HCT116 (cell line): ENCODE measurements around the gene RNU5D-1. TPM values are rescaled to one million over a fixed set of nuclear protein-coding genes. Genes with fewer than 3 reads are reported as not detected.

Source experiments
- ATAC-seq: fragments of 200-7000 bp; cut with Tn5 transposase; 2 replicates; pipeline ENCODE4 v1.9.1; 2020; ENCODE audit warnings: mild to moderate bottlenecking, moderate library complexity
- BruUV-seq: library from RNA; stranded (reverse); fragments of 400-500 nt; replicated peaks from 2 replicates; lab custom pipeline; 2021; lab: Mats Ljungman, UMichigan
- CTCF ChIA-PET: fragments of 300-600 bp; sonication (Branson Sonifier 250); formaldehyde crosslinking; loops from one replicate; lab custom pipeline; 2021; ENCODE audit warnings: antibody characterized with exemption; lab: Charles Lee
- POLR2A ChIA-PET: fragments of 300-600, 350-600 bp; sonication (Branson Sonifier 250); formaldehyde crosslinking; loops from one replicate; lab custom pipeline; 2021; ENCODE audit warnings: antibody characterized with exemption; lab: Charles Lee
- RAD21 ChIA-PET, 2 experiments: fragments of 300-600 bp; sonication (Branson Sonifier 250); formaldehyde crosslinking; loops; one replicate each; lab custom pipeline; 2023; ENCODE audit warnings: low total read pairs in 2 of 2; ENCODE audit not compliant: uncharacterized antibody in 2 of 2, unreplicated experiment in 2 of 2, low non-redundant PET in 1 of 2; lab: Charles Lee
- DNase-seq: peaks from one replicate; pipeline ENCODE4 v3.0.0-alpha.2; 2010; ENCODE audit warnings: low read depth, low spot score
- H2AFZ ChIP-seq: fragments of 200-600 bp; shearing (Covaris generic), sonication (generic); 2 replicates; pipeline ENCODE4 v1.6.1; 2017; ENCODE audit warnings: low read depth, mixed run types, mixed read lengths, antibody characterized with exemption, low read length; ENCODE audit not compliant: poor library complexity, severe bottlenecking
- H3K27ac ChIP-seq: 2 replicates; pipeline ENCODE4 v1.5.1; 2012; ENCODE audit warnings: low read depth, low read length
- H3K27me3 ChIP-seq: fragments of 200-600 bp; sonication (generic); 2 replicates; pipeline ENCODE4 v1.6.1; 2016; ENCODE audit warnings: mixed run types, low read length, mixed read lengths; ENCODE audit not compliant: insufficient read depth
- H3K36me3 ChIP-seq, 2 experiments: fragments of 200-500 bp in 1 of 2; fragments of 200-600 bp in 1 of 2; sonication (Bioruptor generic) in 1 of 2; sonication (generic) in 1 of 2; 2 replicates each; pipeline versions ENCODE4 v1.5.1 to v1.6.1; 2014 to 2016; ENCODE audit warnings: low read length in 2 of 2, inconsistent platforms in 1 of 2, mixed read lengths in 1 of 2, mixed run types in 1 of 2; ENCODE audit not compliant: insufficient read depth in 2 of 2, control insufficient read depth in 1 of 2
- H3K4me1 ChIP-seq, 2 experiments: fragments of 200-600 bp in 1 of 2; sonication (generic) in 1 of 2; 2 replicates each; pipeline versions ENCODE4 v1.5.1 to v1.6.1; 2012 to 2017; ENCODE audit warnings: low read length in 2 of 2, inconsistent platforms in 1 of 2, mild to moderate bottlenecking in 1 of 2, mixed read lengths in 1 of 2, mixed run types in 1 of 2, moderate library complexity in 1 of 2; ENCODE audit not compliant: insufficient read depth in 2 of 2, control insufficient read depth in 1 of 2
- H3K4me2 ChIP-seq: fragments of 200-600 bp; sonication (generic); 2 replicates; pipeline ENCODE4 v1.6.1; 2017; ENCODE audit warnings: mixed run types, low read length, mixed read lengths
- H3K4me3 ChIP-seq, 2 experiments: fragments of 200-600 bp in 1 of 2; sonication (generic) in 1 of 2; replicated peaks in 1 of 2; 2 replicates each; pipeline ENCODE4 v1.5.1; 2011 to 2016; ENCODE audit warnings: low read length in 2 of 2, control low read depth in 1 of 2, low read depth in 1 of 2, mild to moderate bottlenecking in 1 of 2, mixed read lengths in 1 of 2, mixed run types in 1 of 2
- H3K79me2 ChIP-seq: fragments of 200-600 bp; sonication (generic); 2 replicates; pipeline ENCODE4 v1.6.1; 2017; ENCODE audit warnings: mild to moderate bottlenecking, mixed run types, low read length, moderate library complexity, mixed read lengths; ENCODE audit not compliant: insufficient read depth
- H3K9ac ChIP-seq: fragments of 200-600 bp; sonication (generic); 2 replicates; pipeline ENCODE4 v1.6.1; 2016; ENCODE audit warnings: low read length, mixed read lengths
- H3K9me2 ChIP-seq: fragments of 200-600 bp; sonication (generic), shearing (Covaris generic); 2 replicates; pipeline ENCODE4 v1.6.1; 2017; ENCODE audit warnings: mixed run types, mild to moderate bottlenecking, moderate library complexity; ENCODE audit not compliant: insufficient read depth
- H3K9me3 ChIP-seq, 2 experiments: fragments of 200-500 bp in 1 of 2; fragments of 200-600 bp in 1 of 2; sonication (Bioruptor generic) in 1 of 2; sonication (generic) in 1 of 2; 2 replicates each; pipeline ENCODE4 v1.6.1; 2014 to 2017; ENCODE audit warnings: low read length in 2 of 2, mixed read lengths in 2 of 2, inconsistent platforms in 1 of 2, low read depth in 1 of 2, mild to moderate bottlenecking in 1 of 2, mixed run types in 1 of 2, moderate library complexity in 1 of 2; ENCODE audit not compliant: control insufficient read depth in 1 of 2, insufficient read depth in 1 of 2
- H4K20me1 ChIP-seq: fragments of 200-600 bp; sonication (generic), shearing (Covaris generic); 2 replicates; pipeline ENCODE4 v1.6.1; 2017; ENCODE audit warnings: mixed run types, mild to moderate bottlenecking, moderate library complexity; ENCODE audit not compliant: insufficient read depth
- CEBPB ChIP-seq: IDR thresholded peaks from 2 replicates; pipeline ENCODE4 v1.6.1; 2012; ENCODE audit warnings: low read depth
- CTCF ChIP-seq, 3 experiments: fragments of 200-600 bp in 1 of 3; sonication (generic) in 1 of 3; IDR thresholded peaks in 2 of 3; conservative IDR thresholded peaks in 1 of 3; 2 replicates each; pipeline ENCODE4 v1.5.1; 2012 to 2017; ENCODE audit warnings: low read depth in 2 of 3, low read length in 2 of 3, antibody characterized with exemption in 1 of 3, borderline replicate concordance in 1 of 3, control low read depth in 1 of 3, mild to moderate bottlenecking in 1 of 3, mixed read lengths in 1 of 3, mixed run types in 1 of 3, moderate library complexity in 1 of 3; ENCODE audit not compliant: insufficient read depth in 1 of 3
- EGR1 ChIP-seq: IDR thresholded peaks from 2 replicates; pipeline ENCODE4 v1.6.1; 2012; ENCODE audit warnings: low read depth
- ELF1 ChIP-seq: IDR thresholded peaks from 2 replicates; pipeline ENCODE4 v1.6.1; 2012; ENCODE audit warnings: low read depth, borderline replicate concordance
- EZH2 ChIP-seq: fragments of 200-600 bp; sonication (generic); IDR thresholded peaks from 2 replicates; pipeline ENCODE4 v1.6.1; 2017; ENCODE audit warnings: antibody characterized with exemption, mixed run types
- EZH2phosphoT487 ChIP-seq: fragments of 200-600 bp; IDR thresholded peaks from 2 replicates; pipeline ENCODE4 v1.6.1; 2018; ENCODE audit warnings: antibody characterized with exemption, borderline replicate concordance
- FOSL1 ChIP-seq: IDR thresholded peaks from 2 replicates; pipeline ENCODE4 v1.6.1; 2012; ENCODE audit warnings: low read depth
- JUND ChIP-seq: IDR thresholded peaks from 2 replicates; pipeline ENCODE4 v1.6.1; 2012
- MAX ChIP-seq: IDR thresholded peaks from 2 replicates; pipeline ENCODE4 v1.6.1; 2012
- POLR2A ChIP-seq: IDR thresholded peaks from 2 replicates; pipeline ENCODE4 v1.7.0; 2011; ENCODE audit warnings: borderline replicate concordance; ENCODE audit not compliant: insufficient read depth, insufficient read length; ENCODE audit errors: extremely low read depth
- RAD21 ChIP-seq: IDR thresholded peaks from 2 replicates; pipeline ENCODE4 v1.6.1; 2012; ENCODE audit warnings: low read depth, mild to moderate bottlenecking
- REST ChIP-seq: IDR thresholded peaks from 2 replicates; pipeline ENCODE4 v1.6.1; 2012; ENCODE audit warnings: low read depth
- SP1 ChIP-seq: IDR thresholded peaks from 2 replicates; pipeline ENCODE4 v1.6.1; 2012; ENCODE audit warnings: low read depth
- YY1 ChIP-seq: IDR thresholded peaks from 2 replicates; pipeline ENCODE4 v1.6.1; 2011; ENCODE audit warnings: low read length, low read depth, moderate library complexity, mild to moderate bottlenecking; ENCODE audit not compliant: insufficient replicate concordance; ENCODE audit errors: extremely low read depth
- ZFX ChIP-seq: fragments of 450-650 bp; IDR thresholded peaks from 2 replicates; pipeline ENCODE4 v1.6.1; 2017
- intact Hi-C: fragments of 100-400 bp; cut with micrococcal nuclease; formaldehyde crosslinking; loops from 2 replicates; pipeline ENCODE4 v1.10.0; 2022
- total RNA-seq: library from RNA; stranded (reverse); gene quantifications from one replicate; pipeline ENCODE4 v1.2.1, GENCODE V29; 2021; ENCODE audit not compliant: unreplicated experiment

RNU5D-1 gene
- total RNA-seq, 1 experiment from 2014 or later = not detected

DNA sequence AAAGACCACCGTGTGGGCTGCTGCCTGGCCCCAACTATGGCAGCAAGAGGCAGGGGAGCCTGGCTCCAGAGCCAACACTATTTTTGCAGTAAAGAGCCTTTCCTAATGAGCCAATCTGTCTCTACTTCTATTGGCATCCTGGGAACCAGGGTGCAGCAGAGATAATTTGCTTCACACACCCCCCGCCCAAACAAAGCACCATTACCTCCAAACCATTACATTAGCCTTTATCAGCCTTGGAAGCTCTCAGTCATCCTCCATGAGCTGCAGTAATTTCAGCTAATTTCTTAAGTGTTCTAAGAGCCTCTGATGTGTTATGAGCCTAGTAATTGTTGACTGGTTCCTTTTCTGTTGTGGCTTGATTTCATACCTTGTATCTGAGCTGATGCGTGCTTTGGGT, 34.9 kb downstream of the RNU5D-1 start:
- Histone ChIP-seq H3K27me3 (no peaks in the 10 kb centered on the region), H4K20me1 (no peaks in the 10 kb centered on the region), H3K4me1 (peaks cover 3 to 28% of the 10 kb centered on the region in 2 experiments; a peak in 3 of 4 replicates), H3K79me2 (no peaks in the 10 kb centered on the region), H3K4me3 (no peak overlapping the region), H3K9me2 (no peaks in the 10 kb centered on the region), H3K36me3 (no peaks in the 10 kb centered on the region), H3K9ac (no peak overlapping the region), H3K27ac (no peak overlapping the region), H3K4me2 (no peak overlapping the region), H3K9me3 (no peaks in the 10 kb centered on the region), H2AFZ (no peak overlapping the region)
- intact Hi-C loops = no loop called here
- DNase-seq = no peak
- BruUV-seq = no TSS peak
- ChIA-PET RAD21 (no interaction called here), POLR2A (interaction anchor here (1.8 to 6.5 kb wide), 2 partner anchors 22 to 25 kb away, joined by 4 to 39 read pairs; partner anchors contain the start of genes ARMH1 and TMEM53), CTCF (interaction anchor here (1.1 to 1.4 kb wide), 3 partner anchors 11 to 41 kb away, joined by 3 read pairs; partner anchors contain the start of genes ARMH1 and TMEM53)
- no peak for ATAC-seq
- TF ChIP-seq POLR2A = no peak
- no peak for TF ChIP-seq ELF1
- TF ChIP-seq MAX = no peak
- no peak for TF ChIP-seq YY1
- no peak for TF ChIP-seq FOSL1
- TF ChIP-seq ZFX = no peak
- TF ChIP-seq JUND = no peak
- no peak for TF ChIP-seq EGR1
- no peak for TF ChIP-seq EZH2phosphoT487
- TF ChIP-seq SP1 = no peak
- TF ChIP-seq CEBPB = no peak

DNA sequence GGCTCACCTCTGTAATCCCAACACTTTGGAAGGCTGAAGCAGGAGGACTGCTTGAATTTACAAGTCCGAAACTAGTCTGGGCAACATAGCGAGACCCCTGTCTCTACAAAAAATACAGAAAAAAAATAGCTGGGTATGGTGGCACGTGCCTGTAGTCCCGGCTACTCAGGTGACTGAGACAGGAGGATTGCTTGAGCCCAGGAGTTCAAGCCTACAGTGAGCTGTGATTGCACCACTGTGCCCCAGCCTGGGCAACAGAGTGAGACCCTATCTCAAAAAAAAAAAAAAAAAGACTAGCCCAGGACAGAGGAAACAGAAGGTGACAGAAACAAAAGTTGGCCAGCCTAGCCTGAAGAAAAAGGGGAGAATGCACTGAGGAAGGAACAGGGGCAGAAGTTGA, 35.3 kb downstream of the RNU5D-1 start:
- Histone ChIP-seq H3K27ac (no peak overlapping the region), H3K4me1 (peaks cover 7 to 28% of the 10 kb centered on the region in 2 experiments), H3K9ac (no peak overlapping the region), H3K4me2 (no peak overlapping the region), H2AFZ (no peak overlapping the region), H4K20me1 (no peaks in the 10 kb centered on the region), H3K9me3 (no peaks in the 10 kb centered on the region), H3K36me3 (no peaks in the 10 kb centered on the region), H3K79me2 (no peaks in the 10 kb centered on the region), H3K4me3 (no peak overlapping the region), H3K27me3 (no peaks in the 10 kb centered on the region), H3K9me2 (no peaks in the 10 kb centered on the region)
- RAD21 ChIA-PET = no interaction called here
- CTCF ChIA-PET = interaction anchor here (1.3 kb wide), 1 partner anchor 12 kb away, joined by 3 read pairs; no protein-coding TSS in a partner anchor
- POLR2A ChIA-PET = interaction anchor here (1.8 to 6.5 kb wide), 2 partner anchors 21 to 26 kb away, joined by 4 to 39 read pairs; partner anchors contain the start of genes ARMH1 and TMEM53
- DNase-seq (no peak), ATAC-seq (no peak)
- intact Hi-C loops = no loop called here
- BruUV-seq = no TSS peak
- TF ChIP-seq JUND = no peak
- TF ChIP-seq EZH2 = no peak
- TF ChIP-seq ELF1 = no peak
- no peak for TF ChIP-seq RAD21
- TF ChIP-seq CTCF (IDR thresholded peaks at IDR 0.05 in 2 of 3, conservative IDR thresholded peaks at IDR 0.05 in 1 of 3; ENCODE audit: borderline replicate concordance in 1 of 3, insufficient read depth in 1 of 3, low read depth in 2 of 3, low read length in 2 of 3) = no peak
- TF ChIP-seq MAX = no peak
- no peak for TF ChIP-seq ZFX
- no peak for TF ChIP-seq CEBPB
- no peak for TF ChIP-seq REST
- TF ChIP-seq YY1 = no peak
- no peak for TF ChIP-seq SP1
